H9 (cell line): ENCODE results near the gene SF3A1. TPM values are rescaled to one million over a fixed set of nuclear protein-coding genes. Genes with fewer than 3 reads are reported as not detected.

Experiments
- DNase-seq: peaks from one replicate; pipeline ENCODE4 v3.0.0-alpha.2; 2017
- H2AFZ ChIP-seq: one replicate; pipeline ENCODE4 v1.6.1; 2013; ENCODE audit warnings: mild to moderate bottlenecking, low read length, control low read depth, moderate library complexity
- H2AK5ac ChIP-seq: 2 replicates; pipeline ENCODE4 v1.6.1; 2013; ENCODE audit warnings: low read length, control low read depth, mixed read lengths; ENCODE audit not compliant: insufficient read length
- H2BK120ac ChIP-seq: one replicate; pipeline ENCODE4 v1.6.1; 2013; ENCODE audit warnings: low read depth, mild to moderate bottlenecking, low read length, control low read depth, inconsistent platforms; ENCODE audit not compliant: poor library complexity, severe bottlenecking
- H2BK12ac ChIP-seq: 2 replicates; pipeline ENCODE4 v1.6.1; 2013; ENCODE audit warnings: low read length, control low read depth, mixed read lengths, low read depth; ENCODE audit not compliant: insufficient read length
- H2BK15ac ChIP-seq: 2 replicates; pipeline ENCODE4 v1.6.1; 2013; ENCODE audit warnings: low read depth, low read length, control low read depth
- H2BK20ac ChIP-seq: one replicate; pipeline ENCODE4 v1.6.1; 2013; ENCODE audit warnings: low read depth, mild to moderate bottlenecking, low read length, control low read depth, inconsistent platforms; ENCODE audit not compliant: poor library complexity, severe bottlenecking
- H2BK5ac ChIP-seq: 2 replicates; pipeline ENCODE4 v1.6.1; 2013; ENCODE audit warnings: low read length, control low read depth, mixed read lengths; ENCODE audit not compliant: insufficient read length
- H3K14ac ChIP-seq: 2 replicates; pipeline ENCODE4 v1.6.1; 2013; ENCODE audit warnings: low read length, control low read depth; ENCODE audit not compliant: insufficient read depth
- H3K18ac ChIP-seq: 2 replicates; pipeline ENCODE4 v1.6.1; 2013; ENCODE audit warnings: low read depth, mild to moderate bottlenecking, mixed read lengths, low read length, control low read depth; ENCODE audit not compliant: insufficient read length
- H3K23ac ChIP-seq: 2 replicates; pipeline ENCODE4 v1.6.1; 2013; ENCODE audit warnings: low read length, control low read depth, mixed read lengths, low read depth; ENCODE audit not compliant: insufficient read length
- H3K23me2 ChIP-seq: 2 replicates; pipeline ENCODE4 v1.6.1; 2013; ENCODE audit warnings: low read depth, mild to moderate bottlenecking, mixed read lengths, low read length, control low read depth; ENCODE audit not compliant: insufficient read length, poor library complexity, severe bottlenecking
- H3K27ac ChIP-seq: 2 replicates; pipeline ENCODE4 v1.5.1; 2013; ENCODE audit warnings: low read length, control low read depth, mixed read lengths, low read depth; ENCODE audit not compliant: insufficient read length
- H3K27me3 ChIP-seq: 2 replicates; pipeline ENCODE4 v1.6.1; 2013; ENCODE audit warnings: low read length, control low read depth, inconsistent platforms; ENCODE audit not compliant: insufficient read depth
- H3K4ac ChIP-seq: 2 replicates; pipeline ENCODE4 v1.6.1; 2013; ENCODE audit warnings: low read depth, mild to moderate bottlenecking, control low read depth, inconsistent platforms, low read length, moderate library complexity
- H3K4me1 ChIP-seq: 2 replicates; pipeline ENCODE4 v1.6.1; 2013; ENCODE audit warnings: low read length, control low read depth, inconsistent platforms; ENCODE audit not compliant: insufficient read depth
- H3K4me2 ChIP-seq: 2 replicates; pipeline ENCODE4 v1.6.1; 2013; ENCODE audit warnings: low read length, control low read depth, mixed read lengths; ENCODE audit not compliant: insufficient read length, insufficient read depth
- H3K56ac ChIP-seq: 2 replicates; pipeline ENCODE4 v1.6.1; 2013; ENCODE audit warnings: low read depth, mild to moderate bottlenecking, mixed read lengths, low read length, control low read depth; ENCODE audit not compliant: insufficient read length
- H3K79me1 ChIP-seq: 2 replicates; pipeline ENCODE4 v1.6.1; 2013; ENCODE audit warnings: low read depth, mild to moderate bottlenecking, moderate library complexity, low read length, control low read depth, inconsistent platforms; ENCODE audit not compliant: insufficient read depth, poor library complexity, severe bottlenecking
- H3K79me2 ChIP-seq: 2 replicates; pipeline ENCODE4 v1.6.1; 2013; ENCODE audit warnings: low read length, control low read depth, inconsistent platforms; ENCODE audit not compliant: insufficient read depth
- H3K9ac ChIP-seq: 2 replicates; pipeline ENCODE4 v1.6.1; 2013; ENCODE audit warnings: low read length, control low read depth, mixed read lengths; ENCODE audit not compliant: insufficient read length; ENCODE audit errors: extremely low read depth
- H3K9me3 ChIP-seq: one replicate; pipeline ENCODE4 v1.6.1; 2013; ENCODE audit warnings: low read depth, low read length, inconsistent platforms; ENCODE audit not compliant: control insufficient read depth
- H3T11ph ChIP-seq: one replicate; pipeline ENCODE4 v1.6.1; 2013; ENCODE audit warnings: mild to moderate bottlenecking, low read length, control low read depth, inconsistent platforms
- H4K20me1 ChIP-seq: one replicate; pipeline ENCODE4 v1.6.1; 2013; ENCODE audit not compliant: control insufficient read depth, insufficient read length, insufficient read depth
- H4K5ac ChIP-seq: 2 replicates; pipeline ENCODE4 v1.6.1; 2013; ENCODE audit warnings: low read depth, mild to moderate bottlenecking, mixed read lengths, low read length, control low read depth; ENCODE audit not compliant: insufficient read length
- H4K8ac ChIP-seq: replicated peaks from 2 replicates; pipeline ENCODE4 v1.6.1; 2013; ENCODE audit warnings: low read length, control low read depth, mixed read lengths, low read depth; ENCODE audit not compliant: insufficient read length
- H4K91ac ChIP-seq: 2 replicates; pipeline ENCODE4 v1.6.1; 2013; ENCODE audit warnings: low read depth, mild to moderate bottlenecking, moderate library complexity, mixed read lengths, low read length, control low read depth; ENCODE audit not compliant: insufficient read length
- H3K27ac Mint-ChIP-seq, 3 experiments: 2 replicates in 2 of 3; 3 replicates in 1 of 3; pipeline ENCODE4 v1.8.0; 2020 to 2021; ENCODE audit warnings: mixed read lengths in 3 of 3, mild to moderate bottlenecking in 1 of 3, moderate library complexity in 1 of 3
- H3K27me3 Mint-ChIP-seq: 2 replicates; pipeline ENCODE4 v1.8.0; 2021; ENCODE audit warnings: low read depth, mild to moderate bottlenecking, moderate library complexity, mixed read lengths
- H3K36me3 Mint-ChIP-seq, 3 experiments: 2 replicates in 2 of 3; 3 replicates in 1 of 3; pipeline ENCODE4 v1.8.0; 2020 to 2021; ENCODE audit warnings: low read depth in 3 of 3, mixed read lengths in 3 of 3; ENCODE audit not compliant: insufficient read depth in 1 of 3
- H3K4me1 Mint-ChIP-seq, 2 experiments: 2 replicates each; pipeline ENCODE4 v1.8.0; 2020; ENCODE audit warnings: mixed read lengths in 2 of 2
- H3K4me3 Mint-ChIP-seq, 2 experiments: 2 replicates in 1 of 2; 3 replicates in 1 of 2; pipeline ENCODE4 v1.8.0; 2020 to 2021; ENCODE audit warnings: mild to moderate bottlenecking in 2 of 2, mixed read lengths in 2 of 2, moderate library complexity in 1 of 2
- H3K9me3 Mint-ChIP-seq, 2 experiments: 2 replicates in 1 of 2; 3 replicates in 1 of 2; pipeline ENCODE4 v1.8.0; 2020; ENCODE audit warnings: mild to moderate bottlenecking in 2 of 2, mixed read lengths in 2 of 2, moderate library complexity in 1 of 2
- WGBS: extraction: QIAGEN DNeasy Blood & Tissue Kit; methylation state at CpG from one replicate; pipeline ENCODE4 v1.1.7; 2013; ENCODE audit warnings: missing lambda C conversion rate, low lambda C conversion rate, mixed read lengths; ENCODE audit not compliant: insufficient read length; ENCODE audit errors: extremely low coverage; 5-methylcytosine and 5-hydroxymethylcytosine counted together
- total RNA-seq: library from RNA; stranded (reverse); gene quantifications from 2 replicates; pipeline ENCODE4 v1.2.1, GENCODE V29; 2021
- TF ChIP-seq, protein P1 (sequence below): fragments of 200-600 bp; sonication (generic); conservative IDR thresholded peaks from 3 replicates; pipeline ENCODE4 v1.8.0; 2021; ENCODE audit warnings: antibody characterized with exemption, mild to moderate bottlenecking

SF3A1 gene
- total RNA-seq, 1 experiment from 2014 or later = 225 TPM

GRCh38 chr22:30318799-30319419, 37.8 kb downstream of the SF3A1 start:
- no peaks in the 10 kb centered on the region for H4K20me1 ChIP-seq

More at GRCh38 chr22:30318799-30319419, 37.8 kb downstream of the SF3A1 start:
- Mint-ChIP-seq H3K4me1 (peaks cover 0 to 4% of the 10 kb centered on the region in 2 experiments; a peak in 3 of 4 replicates), H3K27me3 (no peaks in the 10 kb centered on the region), H3K4me3 (no peak overlapping the region), H3K9me3 (no peaks in the 10 kb centered on the region), H3K27ac (no peak overlapping the region; a peak in 1 of 7 replicates), H3K36me3 (no peaks in the 10 kb centered on the region)
- DNase-seq = no peak
- Histone ChIP-seq H3K4me2 (no peak overlapping the region), H2BK12ac (no peak overlapping the region), H2BK15ac (no peak overlapping the region), H3K79me1 (no peaks in the 10 kb centered on the region), H3K4me1 (no peaks in the 10 kb centered on the region), H2BK20ac (no peak overlapping the region), H2BK5ac (no peak overlapping the region), H3K9me3 (no peaks in the 10 kb centered on the region), H2AFZ (no peak overlapping the region), H3K23ac (no peak overlapping the region), H3K23me2 (peaks cover 3% of the 10 kb centered on the region), H3K27me3 (no peaks in the 10 kb centered on the region), H4K5ac (no peak overlapping the region), H3K14ac (no peak overlapping the region), H2BK120ac (no peak overlapping the region), H3K4ac (no peak overlapping the region), H3K18ac (no peak overlapping the region), H2AK5ac (no peak overlapping the region), H4K91ac (no peak overlapping the region), H3K79me2 (no peaks in the 10 kb centered on the region), H4K8ac (no peak overlapping the region), H3K56ac (no peak overlapping the region), H3T11ph (no peak overlapping the region), H3K27ac (no peak overlapping the region), H3K9ac (no peak overlapping the region)
- TF ChIP-seq, protein P1, sequence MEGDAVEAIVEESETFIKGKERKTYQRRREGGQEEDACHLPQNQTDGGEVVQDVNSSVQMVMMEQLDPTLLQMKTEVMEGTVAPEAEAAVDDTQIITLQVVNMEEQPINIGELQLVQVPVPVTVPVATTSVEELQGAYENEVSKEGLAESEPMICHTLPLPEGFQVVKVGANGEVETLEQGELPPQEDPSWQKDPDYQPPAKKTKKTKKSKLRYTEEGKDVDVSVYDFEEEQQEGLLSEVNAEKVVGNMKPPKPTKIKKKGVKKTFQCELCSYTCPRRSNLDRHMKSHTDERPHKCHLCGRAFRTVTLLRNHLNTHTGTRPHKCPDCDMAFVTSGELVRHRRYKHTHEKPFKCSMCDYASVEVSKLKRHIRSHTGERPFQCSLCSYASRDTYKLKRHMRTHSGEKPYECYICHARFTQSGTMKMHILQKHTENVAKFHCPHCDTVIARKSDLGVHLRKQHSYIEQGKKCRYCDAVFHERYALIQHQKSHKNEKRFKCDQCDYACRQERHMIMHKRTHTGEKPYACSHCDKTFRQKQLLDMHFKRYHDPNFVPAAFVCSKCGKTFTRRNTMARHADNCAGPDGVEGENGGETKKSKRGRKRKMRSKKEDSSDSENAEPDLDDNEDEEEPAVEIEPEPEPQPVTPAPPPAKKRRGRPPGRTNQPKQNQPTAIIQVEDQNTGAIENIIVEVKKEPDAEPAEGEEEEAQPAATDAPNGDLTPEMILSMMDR = no peak
- no CpG with 5 or more reads among the region's 7 CpGs for WGBS
